ENCODE measurements around the gene CDK5R1.

CDK5R1 gene

GRCh38 chr17:32490101-32490482, 3.3 kb downstream of the CDK5R1 start:
- TF ChIP-seq CTCF (IDR thresholded peaks at IDR 0.05; ENCODE audit: low read depth, low read length): no peak; the same call in 1 of the 2 replicates
- peaks cover 33% of the 10 kb centered on the region for H3K36me3 ChIP-seq
- DNase-seq: peak; percentile 38
- peak overlapping the region; percentile 67 for H3K27ac ChIP-seq
- peak overlapping the region; percentile 62 for H3K4me3 ChIP-seq (ENCODE audit: low read depth, low read length)
- no peaks in the 10 kb centered on the region for H3K9me3 ChIP-seq (ENCODE audit: severe bottlenecking)
- H3K27me3 ChIP-seq (ENCODE audit: insufficient read depth, low read depth, severe bottlenecking): no peaks in the 10 kb centered on the region

GRCh38 chr17:32491371-32492263, 4.8 kb downstream of the CDK5R1 start:
- peak; percentile 90 for DNase-seq
- Histone ChIP-seq H3K4me3 (ENCODE audit: low read depth, low read length) (no peak overlapping the region), H3K27me3 (ENCODE audit: insufficient read depth, low read depth, severe bottlenecking) (no peaks in the 10 kb centered on the region), H3K36me3 (peaks cover 33% of the 10 kb centered on the region), H3K9me3 (ENCODE audit: severe bottlenecking) (no peaks in the 10 kb centered on the region), H3K27ac (peak overlapping the region; percentile 67)
- no peak for TF ChIP-seq CTCF (IDR thresholded peaks at IDR 0.05; ENCODE audit: low read depth, low read length)

- Histone ChIP-seq H3K9me3 (ENCODE audit: severe bottlenecking) (no peaks in the 10 kb centered on the region), H3K4me3 (ENCODE audit: low read depth, low read length) (no peak overlapping the region), H3K27ac (peak overlapping the region; percentile 67), H3K36me3 (peaks cover 33% of the 10 kb centered on the region), H3K27me3 (ENCODE audit: insufficient read depth, low read depth, severe bottlenecking) (no peaks in the 10 kb centered on the region)
- DNase-seq: no peak
- TF ChIP-seq CTCF (IDR thresholded peaks at IDR 0.05; ENCODE audit: low read depth, low read length): no peak
These were observed 5.4 kb downstream of the CDK5R1 start for GRCh38 chr17:32492264-32492589.

- H3K27me3 ChIP-seq (ENCODE audit: insufficient read depth, low read depth, severe bottlenecking): no peaks in the 10 kb centered on the region
- no peak for TF ChIP-seq CTCF (IDR thresholded peaks at IDR 0.05; ENCODE audit: low read depth, low read length)
- no peaks in the 10 kb centered on the region for H3K9me3 ChIP-seq (ENCODE audit: severe bottlenecking)
- DNase-seq: no peak
- no peak overlapping the region for H3K4me3 ChIP-seq (ENCODE audit: low read depth, low read length)
- peaks cover 29% of the 10 kb centered on the region for H3K36me3 ChIP-seq
- H3K27ac ChIP-seq: no peak overlapping the region
These were observed 6.0 kb downstream of the CDK5R1 start for GRCh38 chr17:32492648-32493289.

- Histone ChIP-seq H3K36me3 (peaks cover 21% of the 10 kb centered on the region), H3K9me3 (ENCODE audit: severe bottlenecking) (no peaks in the 10 kb centered on the region), H3K4me3 (ENCODE audit: low read depth, low read length) (no peak overlapping the region), H3K27ac (no peak overlapping the region), H3K27me3 (ENCODE audit: insufficient read depth, low read depth, severe bottlenecking) (no peaks in the 10 kb centered on the region)
- DNase-seq: no peak
- TF ChIP-seq CTCF (IDR thresholded peaks at IDR 0.05; ENCODE audit: low read depth, low read length): no peak
These were observed 6.8 kb downstream of the CDK5R1 start for GRCh38 chr17:32493571-32493970.

Measured in WERI-Rb-1 (cell line).